PFSK-1 (cell line): ENCODE data around the gene CRISPLD2.

ENCODE experiments used
- POLR2AphosphoS5 ChIP-seq: IDR thresholded peaks from 2 replicates; pipeline ENCODE4 v1.6.1; 2012; ENCODE audit warnings: low read depth, mild to moderate bottlenecking, control low read depth, low read length, moderate library complexity
- REST ChIP-seq, 2 experiments: IDR thresholded peaks; 2 replicates each; pipeline versions ENCODE4 v1.6.1 to v1.8.0; 2011 to 2012; ENCODE audit warnings: low read depth in 2 of 2, low read length in 2 of 2, control low read depth in 1 of 2, inconsistent platforms in 1 of 2, mild to moderate bottlenecking in 1 of 2, moderate library complexity in 1 of 2; ENCODE audit not compliant: insufficient read depth in 1 of 2
- TAF1 ChIP-seq: IDR thresholded peaks from 2 replicates; pipeline ENCODE4 v1.6.1; 2012; ENCODE audit warnings: low read length, control low read depth, borderline replicate concordance; ENCODE audit not compliant: insufficient read depth

- TF ChIP-seq TAF1 (no peak), POLR2AphosphoS5 (no peak), REST (IDR thresholded peaks at IDR 0.05; ENCODE audit: insufficient read depth in 1 of 2, low read depth in 2 of 2, low read length in 2 of 2) (no peak)
These were observed 62.1 kb downstream of the CRISPLD2 start for GRCh38 chr16:84881702-84882521.
